Activated CD8-positive, alpha-beta T cell treated with anti-CD3 and anti-CD28 coated beads for 36 hours (primary cell): Measurements from ENCODE around the gene FPR2. TPM values are rescaled to one million over a fixed set of nuclear protein-coding genes. Genes with fewer than 3 reads are reported as not detected.

Experiments
- ATAC-seq: fragments of 200-7000 bp; cut with Tn5 transposase; one replicate; pipeline ENCODE4 v1.10.0; 2021; ENCODE audit warnings: mild to moderate bottlenecking, moderate library complexity
- CTCF ChIA-PET: fragments of 350-600 bp; sonication (Branson Sonifier 250); formaldehyde crosslinking; loops from one replicate; lab custom pipeline; 2021; ENCODE audit warnings: antibody characterized with exemption; lab: Charles Lee
- POLR2A ChIA-PET: fragments of 350-600 bp; sonication (Branson Sonifier 250); formaldehyde crosslinking; loops from one replicate; lab custom pipeline; 2021; ENCODE audit warnings: antibody characterized with exemption; lab: Charles Lee
- DNase-seq: peaks from one replicate; pipeline ENCODE4 v3.0.0-alpha.2; 2020
- H3K27ac Mint-ChIP-seq: one replicate; pipeline ENCODE4 v1.8.0; 2021; ENCODE audit warnings: mild to moderate bottlenecking, mixed read lengths
- H3K27me3 Mint-ChIP-seq: one replicate; pipeline ENCODE4 v1.8.0; 2021; ENCODE audit warnings: mixed read lengths
- H3K36me3 Mint-ChIP-seq: one replicate; pipeline ENCODE4 v1.8.0; 2021; ENCODE audit warnings: low read depth, mixed read lengths
- H3K4me1 Mint-ChIP-seq: one replicate; pipeline ENCODE4 v1.8.0; 2021; ENCODE audit warnings: low read depth, mixed read lengths
- H3K4me3 Mint-ChIP-seq: one replicate; pipeline ENCODE4 v1.8.0; 2021; ENCODE audit warnings: mild to moderate bottlenecking, moderate library complexity, mixed read lengths
- H3K9me3 Mint-ChIP-seq: one replicate; pipeline ENCODE4 v1.8.0; 2021; ENCODE audit warnings: mixed read lengths
- CTCF ChIP-seq: fragments of 200-600 bp; IDR thresholded peaks from one replicate; pipeline ENCODE4 v1.8.0; 2022; ENCODE audit warnings: antibody characterized with exemption, mild to moderate bottlenecking
- intact Hi-C: fragments of 100-400 bp; cut with micrococcal nuclease; formaldehyde crosslinking; loops from one replicate; pipeline ENCODE4 v1.10.0; 2022
- total RNA-seq, 2 experiments: library from RNA; stranded (reverse); gene quantifications; one replicate each; pipeline ENCODE4 v1.2.3, GENCODE V29; 2021

The FPR2 gene
- total RNA-seq, 2 experiments from 2014 or later: not detected

GRCh38 chr19:51811344-51811743 lies 50.4 kb downstream of the FPR2 start:
- TF ChIP-seq CTCF: no peak
- no peak for DNase-seq
- intact Hi-C loops: no loop called here
- Mint-ChIP-seq H3K27ac (no peak overlapping the region), H3K36me3 (no peaks in the 10 kb centered on the region), H3K9me3 (peaks cover 19% of the 10 kb centered on the region), H3K4me3 (no peak overlapping the region), H3K4me1 (no peaks in the 10 kb centered on the region), H3K27me3 (no peaks in the 10 kb centered on the region)
- no peak for ATAC-seq
- POLR2A ChIA-PET: no interaction called here
- CTCF ChIA-PET: no interaction called here

GRCh38 chr19:51815043-51815442 lies 54.1 kb downstream of the FPR2 start:
- intact Hi-C loops: no loop called here
- CTCF ChIA-PET: no interaction called here
- Mint-ChIP-seq H3K27me3 (no peaks in the 10 kb centered on the region), H3K9me3 (peaks cover 21% of the 10 kb centered on the region), H3K27ac (no peak overlapping the region), H3K4me3 (no peak overlapping the region), H3K4me1 (no peaks in the 10 kb centered on the region), H3K36me3 (no peaks in the 10 kb centered on the region)
- POLR2A ChIA-PET: interaction anchor here (0.5 kb wide), 1 partner anchor 245 kb away, joined by 3 read pairs; no protein-coding TSS in a partner anchor
- DNase-seq: no peak
- TF ChIP-seq CTCF: no peak
- ATAC-seq: no peak

GRCh38 chr19:51816711-51817110 lies 55.7 kb downstream of the FPR2 start:
- Mint-ChIP-seq H3K4me3 (no peak overlapping the region), H3K27me3 (no peaks in the 10 kb centered on the region), H3K27ac (no peak overlapping the region), H3K36me3 (no peaks in the 10 kb centered on the region), H3K9me3 (peaks cover 22% of the 10 kb centered on the region), H3K4me1 (no peaks in the 10 kb centered on the region)
- ATAC-seq: no peak
- ChIA-PET POLR2A (no interaction called here), CTCF (no interaction called here)
- TF ChIP-seq CTCF: no peak
- DNase-seq: no peak
- intact Hi-C loops: no loop called here

- Mint-ChIP-seq H3K27me3 (no peaks in the 10 kb centered on the region), H3K4me1 (no peaks in the 10 kb centered on the region), H3K27ac (no peak overlapping the region), H3K9me3 (peaks cover 20% of the 10 kb centered on the region), H3K36me3 (no peaks in the 10 kb centered on the region), H3K4me3 (no peak overlapping the region)
- ChIA-PET CTCF (interaction anchor here (1.3 kb wide), 1 partner anchor 42 kb away, joined by 4 read pairs; no protein-coding TSS in a partner anchor), POLR2A (no interaction called here)
- ATAC-seq: no peak
- DNase-seq: no peak
- intact Hi-C loops: no loop called here
- TF ChIP-seq CTCF: no peak
Observed at GRCh38 chr19:51820011-51820410, 59.0 kb downstream of the FPR2 start.

Other genes with a start within 250 kb of the FPR2 start
- gene SIGLEC6, start 229.5 kb upstream of the FPR2 start, total RNA-seq: not detected
- 1 to 10 TPM; 6.6 to 8.0 TPM for gene ZNF175, start 189.9 kb upstream of the FPR2 start, total RNA-seq
- not detected for gene SIGLEC5, start 130.8 kb upstream of the FPR2 start, total RNA-seq
- not detected for gene SIGLEC14, start 114.4 kb upstream of the FPR2 start, total RNA-seq
- gene SPACA6, start 67.8 kb upstream of the FPR2 start, total RNA-seq: 1 to 10 TPM; 2.4 to 4.6 TPM
- not detected for gene HAS1, start 37.2 kb upstream of the FPR2 start, total RNA-seq
- gene FPR1, start 9.3 kb upstream of the FPR2 start, total RNA-seq: not detected
- gene FPR3, start 34.0 kb downstream of the FPR2 start, total RNA-seq: not detected
- gene ZNF577, start 126.8 kb downstream of the FPR2 start, total RNA-seq: 1 to 10 TPM; 5.0 to 5.7 TPM
- 10 to 100 TPM in 1 of 2 experiments, 1 to 10 TPM in 1; 8.6 to 10.7 TPM for gene ZNF649, start 143.8 kb downstream of the FPR2 start, total RNA-seq
- 1 to 10 TPM; 3.2 to 3.5 TPM for gene ZNF613, start 166.3 kb downstream of the FPR2 start, total RNA-seq
- gene ZNF350, start 225.7 kb downstream of the FPR2 start, total RNA-seq: 1 to 10 TPM; 7.5 to 7.6 TPM
- gene ZNF615, start 247.0 kb downstream of the FPR2 start, total RNA-seq: 1 to 10 TPM; 8.3 to 9.0 TPM